ENCODE results near the gene BLTP3B. TPM values are rescaled to one million over a fixed set of nuclear protein-coding genes. Genes with fewer than 3 reads are reported as not detected.
A peak's percentile ranks its signal among the peaks of the same experiment; 100 is the strongest.
"Not testable (repeated sequence)": the region's sequence is repeated elsewhere in the genome, so short reads cannot be mapped to it uniquely, and the experiment has no call there.

BLTP3B gene
- 55.7 and 64.8 TPM in 2 replicates for total RNA-seq

- Histone ChIP-seq H3K4me3 (ENCODE audit: insufficient read depth, low read length) (peak within 1 kb of the TSS; percentile 96), H3K4me2 (ENCODE audit: insufficient read depth, low read length) (peak within 1 kb of the TSS; percentile 96), H3K27ac (ENCODE audit: low read depth, low read length) (peak within 1 kb of the TSS; percentile 95), H3K9me3 (ENCODE audit: low read depth, low read length) (no peaks in the 10 kb centered on the region), H3K4me1 (ENCODE audit: insufficient read depth, low read length) (peaks cover 25% of the 10 kb centered on the region), H3K36me3 (ENCODE audit: insufficient read depth, low read length) (no peaks in the 10 kb centered on the region), H2AFZ (ENCODE audit: low read length) (peak within 1 kb of the TSS; percentile 95), H4K20me1 (ENCODE audit: insufficient read depth, low read length) (peaks cover 15% of the 10 kb centered on the region), H3K79me2 (ENCODE audit: insufficient read depth, low read length) (peaks cover 40% of the 10 kb centered on the region), H3K27me3 (ENCODE audit: insufficient read depth, low read length) (no peaks in the 10 kb centered on the region)
- peak; percentile 94 for DNase-seq (ENCODE audit: insufficient read length, low spot score, missing footprints)
- no peak for TF ChIP-seq CTCF (IDR thresholded peaks at IDR 0.05; ENCODE audit: extremely low read depth, low read depth, low read length)
Measured at GRCh38 chr12:100142851-100143559, at the start of gene BLTP3B. BLTP3B (minus strand) TSS chr12:100142874; CDS start chr12:100142635, 239 bp downstream.

- Histone ChIP-seq H3K4me3 (ENCODE audit: insufficient read depth, low read length) (no peak overlapping the region), H2AFZ (ENCODE audit: low read length) (no peak overlapping the region), H3K36me3 (ENCODE audit: insufficient read depth, low read length) (no peaks in the 10 kb centered on the region), H4K20me1 (ENCODE audit: insufficient read depth, low read length) (no peaks in the 10 kb centered on the region), H3K79me2 (ENCODE audit: insufficient read depth, low read length) (no peaks in the 10 kb centered on the region), H3K27ac (ENCODE audit: low read depth, low read length) (no peak overlapping the region), H3K4me2 (ENCODE audit: insufficient read depth, low read length) (no peak overlapping the region), H3K27me3 (ENCODE audit: insufficient read depth, low read length) (no peaks in the 10 kb centered on the region), H3K4me1 (ENCODE audit: insufficient read depth, low read length) (peaks cover 13% of the 10 kb centered on the region), H3K9me3 (ENCODE audit: low read depth, low read length) (no peaks in the 10 kb centered on the region)
- TF ChIP-seq CTCF (IDR thresholded peaks at IDR 0.05; ENCODE audit: extremely low read depth, low read depth, low read length): no peak
- no peak for DNase-seq (ENCODE audit: insufficient read length, low spot score, missing footprints)
Measured at GRCh38 chr12:100189636-100190394, 47.1 kb upstream of the BLTP3B start.

GRCh38 chr12:100188888-100189635 is 46.4 kb upstream of the BLTP3B start:
- H3K4me2 ChIP-seq (ENCODE audit: insufficient read depth, low read length); DNase-seq (ENCODE audit: insufficient read length, low spot score, missing footprints); H2AFZ ChIP-seq (ENCODE audit: low read length); H3K9me3 ChIP-seq (ENCODE audit: low read depth, low read length); H3K27me3 ChIP-seq (ENCODE audit: insufficient read depth, low read length); H3K27ac ChIP-seq (ENCODE audit: low read depth, low read length); H3K4me3 ChIP-seq (ENCODE audit: insufficient read depth, low read length); H4K20me1 ChIP-seq (ENCODE audit: insufficient read depth, low read length); H3K36me3 ChIP-seq (ENCODE audit: insufficient read depth, low read length); H3K79me2 ChIP-seq (ENCODE audit: insufficient read depth, low read length): not testable (repeated sequence)
- H3K4me1 ChIP-seq (ENCODE audit: insufficient read depth, low read length): peaks cover 13% of the 10 kb centered on the region

GRCh38 chr12:100187857-100188519 is 45.3 kb upstream of the BLTP3B start:
- Histone ChIP-seq H3K27me3 (ENCODE audit: insufficient read depth, low read length) (no peaks in the 10 kb centered on the region), H3K36me3 (ENCODE audit: insufficient read depth, low read length) (no peaks in the 10 kb centered on the region), H3K79me2 (ENCODE audit: insufficient read depth, low read length) (no peaks in the 10 kb centered on the region), H4K20me1 (ENCODE audit: insufficient read depth, low read length) (no peaks in the 10 kb centered on the region), H3K4me3 (ENCODE audit: insufficient read depth, low read length) (no peak overlapping the region), H2AFZ (ENCODE audit: low read length) (no peak overlapping the region), H3K4me2 (ENCODE audit: insufficient read depth, low read length) (no peak overlapping the region), H3K27ac (ENCODE audit: low read depth, low read length) (no peak overlapping the region), H3K9me3 (ENCODE audit: low read depth, low read length) (no peaks in the 10 kb centered on the region), H3K4me1 (ENCODE audit: insufficient read depth, low read length) (peaks cover 13% of the 10 kb centered on the region)
- no peak for TF ChIP-seq CTCF (IDR thresholded peaks at IDR 0.05; ENCODE audit: extremely low read depth, low read depth, low read length)
- no peak for DNase-seq (ENCODE audit: insufficient read length, low spot score, missing footprints)
